NCI-H2227 (cell line): ENCODE data around the gene TFEB.

Experiments used
- DNase-seq: peaks from one replicate; lab custom pipeline; 2025; ENCODE audit not compliant: unreplicated experiment; lab: John Stamatoyannopoulos, UW

Gene TFEB

GRCh38 chr6:41735427-41736185 is at the start of gene TFEB:
TFEB (minus strand) TSS chr6:41735608; CDS start chr6:41691213, 44,395 bp downstream.
- DNase-seq, result peak; percentile 90

GRCh38 chr6:41784581-41785171 is 49.3 kb upstream of the TFEB start:
- peak; percentile 19 for DNase-seq

- DNase-seq, result no peak
Observed at GRCh38 chr6:41783106-41783780, 47.8 kb upstream of the TFEB start.

- DNase-seq, result no peak
Observed at GRCh38 chr6:41781366-41781730, 45.9 kb upstream of the TFEB start.

- DNase-seq, result peak; percentile 34
Observed at GRCh38 chr6:41780551-41781365, 45.4 kb upstream of the TFEB start, which contains the start of gene PRICKLE4. PRICKLE4 (plus strand) TSS chr6:41780782; CDS start chr6:41783474, 2,692 bp downstream.

GRCh38 chr6:41779788-41780550 is 44.6 kb upstream of the TFEB start, which contains the start of gene FRS3:
FRS3 (minus strand) TSS chr6:41779900; CDS start chr6:41776987, 2,913 bp downstream.
- DNase-seq, result peak; percentile 97

- DNase-seq, result no peak
Observed at GRCh38 chr6:41779336-41779735, 43.9 kb upstream of the TFEB start.

GRCh38 chr6:41778895-41779294 is 43.5 kb upstream of the TFEB start:
- DNase-seq, result no peak

GRCh38 chr6:41777551-41778285 is 42.3 kb upstream of the TFEB start:
- DNase-seq, result no peak

GRCh38 chr6:41775293-41775882 is 40.0 kb upstream of the TFEB start:
- no peak for DNase-seq

- DNase-seq, result no peak
Observed at GRCh38 chr6:41774841-41775240, 39.4 kb upstream of the TFEB start.

GRCh38 chr6:41771058-41771983 is 35.9 kb upstream of the TFEB start:
- no peak for DNase-seq

- no peak for DNase-seq
Observed at GRCh38 chr6:41770381-41771057, 35.1 kb upstream of the TFEB start.

GRCh38 chr6:41769376-41769775 is 34.0 kb upstream of the TFEB start:
- DNase-seq, result no peak

GRCh38 chr6:41768545-41769308 is 33.3 kb upstream of the TFEB start:
- no peak for DNase-seq

GRCh38 chr6:41767112-41767833 is 31.9 kb upstream of the TFEB start:
- no peak for DNase-seq
